GM18861 (cell line): Measurements from ENCODE around the gene PDK4.

ENCODE experiments used
- ATAC-seq: cut with Tn5 transposase; IDR thresholded peaks from one replicate; pipeline ENCODE4 v1.9.1; 2021; ENCODE audit not compliant: unreplicated experiment

PDK4 gene

DNA sequence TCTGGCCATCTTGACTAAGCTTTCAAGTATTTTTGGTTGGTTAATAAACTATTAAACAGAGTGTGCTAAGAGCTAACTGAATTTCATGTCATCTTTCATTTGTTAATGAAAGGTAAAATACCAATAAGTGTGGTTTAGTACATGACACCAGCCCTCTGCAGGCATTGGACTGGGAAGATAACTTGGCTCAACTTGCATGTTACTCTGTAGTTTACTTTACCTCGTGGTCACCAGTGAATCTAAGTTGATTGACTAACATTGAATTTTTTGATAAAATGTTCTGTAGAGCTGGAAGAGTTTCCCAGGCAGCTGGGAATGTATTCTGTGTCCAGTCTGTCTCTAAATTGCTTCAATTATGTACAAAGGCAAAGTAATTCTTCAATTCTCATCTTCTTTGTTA is 60.7 kb downstream of the PDK4 start:
- no peak for ATAC-seq

- ATAC-seq, result no peak
Observed at GRCh38 chr7:95534796-95535195, 61.5 kb downstream of the PDK4 start.
